GM12874 (cell line): Measurements from ENCODE around the gene SNORC.

Experiments used
- CTCF ChIP-seq: IDR thresholded peaks from 2 replicates; pipeline ENCODE4 v1.5.1; 2011; ENCODE audit warnings: low read depth, mild to moderate bottlenecking, control low read depth, low read length, moderate library complexity; ENCODE audit not compliant: insufficient read depth

Gene SNORC

DNA sequence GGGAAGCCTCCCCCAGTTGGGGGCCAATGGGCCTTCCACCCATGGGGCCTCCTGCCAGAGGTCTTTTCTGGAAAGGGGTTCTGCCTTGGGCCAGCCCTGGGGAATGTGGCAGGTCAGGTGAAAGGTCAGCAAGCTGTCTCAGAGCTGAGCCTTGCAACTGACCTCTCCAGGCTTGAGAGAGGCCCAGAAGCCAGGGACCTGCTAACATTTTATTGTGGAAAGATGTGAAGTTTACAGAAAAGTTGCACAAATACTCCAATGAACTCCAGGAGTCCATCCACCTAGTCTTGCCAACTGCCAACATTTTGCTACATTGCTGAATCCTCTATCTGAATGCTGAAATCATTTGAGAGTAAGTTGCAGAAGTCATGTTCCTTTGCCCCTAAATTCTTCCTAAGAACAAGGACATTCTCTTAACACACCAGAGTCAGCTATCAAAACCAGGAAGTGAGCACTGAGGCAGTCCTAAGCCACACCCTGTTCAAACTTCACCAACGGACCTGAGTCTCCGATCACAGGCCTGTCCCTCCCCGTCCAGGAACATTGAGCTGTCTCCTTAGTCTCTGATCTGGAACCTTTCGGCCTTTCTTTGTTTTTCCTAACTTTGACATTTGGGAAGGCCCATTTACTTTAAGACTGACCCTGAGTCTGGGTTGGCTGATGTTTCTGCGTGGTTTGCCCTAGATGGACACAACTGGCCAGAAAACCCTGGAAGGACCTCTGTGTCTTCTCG, 4.0 kb downstream of the SNORC start:
- no peak for TF ChIP-seq CTCF

GRCh38 chr2:232874677-232875223, 4.7 kb downstream of the SNORC start:
- no peak for TF ChIP-seq CTCF

DNA sequence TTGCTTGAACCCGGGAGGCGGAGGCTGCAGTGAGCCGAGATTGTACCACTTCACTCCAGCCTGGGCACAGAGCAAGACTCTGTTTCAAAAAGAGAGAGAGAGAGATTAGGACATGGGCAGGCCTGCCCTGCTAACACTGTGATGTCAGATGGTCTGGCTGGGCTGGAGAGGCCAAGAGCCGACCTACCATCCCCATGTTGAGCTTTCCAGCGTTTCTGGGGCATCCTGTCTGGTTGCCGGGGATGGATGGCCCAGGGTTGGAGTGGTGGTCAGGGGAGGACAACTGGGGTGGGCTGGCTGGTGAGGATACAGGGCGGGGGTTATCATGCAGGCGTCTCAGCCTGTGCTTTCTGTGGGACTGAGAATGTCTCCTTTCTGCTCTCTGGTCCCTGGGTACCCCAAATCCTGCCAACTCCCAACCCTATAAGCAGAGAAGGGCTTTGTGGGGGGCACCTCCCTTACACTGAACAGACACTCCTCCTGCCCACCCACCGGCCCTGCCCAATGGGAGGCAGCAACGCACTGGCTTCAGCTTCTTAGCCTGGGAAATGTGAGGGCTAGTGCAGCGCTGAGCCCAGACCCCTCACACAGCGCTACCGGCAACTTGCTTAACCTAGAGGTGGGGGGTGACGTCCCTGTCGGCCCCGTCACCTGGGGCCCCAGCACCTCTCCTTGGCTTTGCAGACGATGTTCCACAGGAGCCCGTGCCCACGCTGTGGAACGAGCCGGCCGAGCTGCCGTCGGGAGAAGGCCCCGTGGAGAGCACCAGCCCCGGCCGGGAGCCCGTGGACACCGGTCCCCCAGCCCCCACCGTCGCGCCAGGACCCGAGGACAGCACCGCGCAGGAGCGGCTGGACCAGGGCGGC, 5.4 kb downstream of the SNORC start:
- no peak for TF ChIP-seq CTCF

- peak; percentile 38; the same call in 1 of the 2 replicates for TF ChIP-seq CTCF
Measured at GRCh38 chr2:232876161-232876977, 6.3 kb downstream of the SNORC start.

GRCh38 chr2:232876978-232877441, 6.9 kb downstream of the SNORC start:
- TF ChIP-seq CTCF = no peak

GRCh38 chr2:232877940-232878511, 8.0 kb downstream of the SNORC start:
- TF ChIP-seq CTCF = no peak
